Measurements from ENCODE around the gene KEAP1.
"Not testable (repeated sequence)": the region's sequence is repeated elsewhere in the genome, so short reads cannot be mapped to it uniquely, and the experiment has no call there.

KEAP1 gene

DNA sequence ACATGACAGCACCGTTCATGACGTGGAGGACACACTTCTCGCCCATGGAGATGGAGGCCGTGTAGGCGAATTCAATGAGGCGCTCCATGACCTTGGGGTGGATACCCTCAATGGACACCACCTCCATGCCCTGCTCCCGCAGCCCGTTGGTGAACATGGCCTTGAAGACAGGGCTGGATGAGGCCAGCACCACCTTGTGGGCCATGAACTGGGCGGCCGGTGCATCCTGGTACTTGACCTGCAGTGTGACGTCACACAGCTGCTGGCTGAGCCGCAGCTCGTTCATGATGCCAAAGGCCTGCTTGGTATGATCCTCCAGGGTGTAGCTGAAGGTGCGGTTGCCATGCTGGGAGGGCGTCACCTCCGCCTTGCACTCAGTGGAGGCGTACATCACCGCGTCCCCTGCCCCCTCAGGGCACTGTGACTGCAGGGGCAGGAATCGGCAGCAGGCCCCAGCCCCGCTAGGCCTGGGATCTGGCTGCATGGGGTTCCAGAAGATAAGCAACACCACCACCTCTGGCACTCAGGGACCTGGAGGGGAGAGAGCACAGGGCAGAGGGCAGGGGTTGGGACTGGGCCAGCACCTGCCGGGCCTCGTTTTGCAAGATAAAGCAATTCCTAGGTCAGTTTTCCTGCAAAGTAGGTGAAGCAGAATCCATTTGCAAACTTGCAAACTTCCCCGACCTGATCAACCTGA is 3.5 kb downstream of the KEAP1 start:
- FAIRE-seq = no peak

DNA sequence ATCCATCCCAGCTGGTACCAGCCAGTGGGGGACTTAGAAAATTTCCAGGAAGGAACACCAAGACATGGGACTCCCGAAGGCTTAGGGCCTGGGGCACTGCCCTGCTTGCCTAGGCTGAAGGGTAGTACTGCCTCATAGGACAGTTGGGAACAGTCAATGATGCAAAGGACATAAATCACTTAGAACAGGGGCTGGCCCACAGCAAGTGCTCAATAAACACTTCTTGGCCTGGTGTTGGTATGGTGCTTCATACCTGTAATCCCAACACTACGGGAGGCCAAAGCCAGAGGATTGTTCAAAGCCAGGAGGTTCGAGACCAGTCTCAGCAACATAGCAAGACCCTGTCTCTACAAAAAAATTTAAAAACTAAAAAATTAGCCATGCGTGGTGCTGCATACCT is 5.8 kb downstream of the KEAP1 start:
- DNase-seq (ENCODE audit: low spot score) (no peak), FAIRE-seq (no peak)

More for the DNA sequence above, 3.5 kb downstream of the KEAP1 start:
- no peak for DNase-seq (ENCODE audit: low spot score)

DNA sequence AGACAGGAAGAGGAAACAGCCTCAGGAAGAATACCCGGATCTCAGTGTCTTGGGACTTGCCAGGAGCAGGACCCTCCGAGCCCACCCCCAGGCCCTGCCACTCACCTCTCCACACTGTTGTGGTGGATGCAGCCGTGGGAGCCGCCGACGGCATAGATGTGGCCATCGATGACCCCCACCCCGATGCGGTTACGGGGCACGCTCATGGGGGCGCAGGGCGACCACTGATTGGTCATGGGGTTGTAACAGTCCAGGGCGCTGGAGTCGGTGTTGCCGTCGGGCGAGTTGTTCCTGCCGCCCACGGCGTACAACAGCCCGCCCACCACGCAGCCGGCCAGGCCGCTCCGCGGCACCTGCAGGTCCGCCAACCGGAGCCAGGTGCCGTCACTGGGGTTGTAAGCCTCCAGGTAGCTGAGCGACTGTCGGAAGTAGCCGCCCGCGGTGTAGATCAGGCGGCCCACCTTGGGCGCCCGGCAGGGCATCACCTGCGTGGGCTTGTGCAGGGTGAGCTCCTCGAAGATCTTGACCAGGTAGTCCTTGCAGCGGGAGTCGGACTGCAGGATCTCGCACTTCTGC is 11.6 kb downstream of the KEAP1 start:
- DNase-seq (ENCODE audit: low spot score) = no peak
- FAIRE-seq = no peak

DNA sequence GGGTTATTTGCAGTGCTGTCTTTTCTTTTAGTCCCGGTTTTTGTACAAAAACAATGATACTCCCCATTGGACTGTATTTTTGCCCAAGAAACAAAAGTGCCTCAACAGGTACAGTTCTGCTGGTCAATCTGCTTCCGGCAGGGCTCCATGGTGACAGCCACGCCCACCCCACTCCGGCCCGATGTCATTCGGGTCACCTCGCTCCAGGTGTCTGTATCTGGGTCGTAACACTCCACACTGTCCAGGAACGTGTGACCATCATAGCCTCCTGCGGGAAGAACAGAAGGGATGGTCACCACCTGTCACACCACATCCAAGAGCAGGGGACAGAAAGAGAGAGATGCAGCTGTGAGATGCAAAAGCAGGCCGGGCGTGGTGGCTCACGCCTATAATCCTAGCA is 16.6 kb downstream of the KEAP1 start:
- DNase-seq (ENCODE audit: low spot score) (no peak), FAIRE-seq (no peak)

DNA sequence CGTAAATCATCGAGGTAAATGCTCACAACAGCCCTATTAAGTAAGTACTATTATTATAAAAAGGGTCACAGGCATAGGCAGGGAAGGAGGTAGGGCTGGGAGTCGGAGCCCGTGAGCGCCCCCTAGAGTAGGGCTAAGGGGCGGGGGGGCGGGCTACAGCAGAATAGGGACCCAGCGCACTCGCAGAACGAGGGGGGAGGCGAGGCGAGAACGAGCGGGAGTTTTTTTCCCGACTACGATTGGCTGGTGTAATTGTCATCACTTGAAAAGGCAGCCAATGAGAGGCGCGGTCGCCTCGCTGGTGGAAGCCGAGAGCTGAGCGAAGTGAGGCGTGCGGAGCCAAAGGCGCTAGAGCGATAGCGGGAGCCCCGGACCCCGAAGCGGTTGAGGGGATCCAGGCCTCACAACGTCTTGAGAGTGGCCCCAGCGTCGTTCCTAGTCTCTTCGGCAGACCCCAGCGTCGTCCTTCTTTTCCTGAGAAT is 24.2 kb downstream of the KEAP1 start:
- FAIRE-seq = no peak
- no peak for DNase-seq (ENCODE audit: low spot score)

DNA sequence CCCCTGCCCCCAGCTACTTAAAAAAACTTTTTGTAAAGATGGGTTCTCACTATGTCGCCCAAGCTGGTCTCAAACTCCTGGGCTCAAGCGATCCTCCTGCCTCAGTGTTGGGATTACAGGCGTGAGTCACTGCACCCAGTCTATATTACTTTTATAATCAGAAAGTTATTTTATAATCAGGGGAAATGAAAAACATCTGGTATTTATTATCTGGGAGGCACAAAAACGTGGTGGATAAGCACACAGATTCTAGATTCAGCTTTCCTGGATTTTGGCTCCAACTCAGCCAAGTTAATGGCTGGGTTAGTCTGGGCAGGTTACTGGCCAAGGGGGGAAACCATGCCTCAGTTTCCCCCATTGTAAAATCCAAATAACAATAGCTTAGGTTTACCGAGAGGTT is 24.7 kb downstream of the KEAP1 start:
- FAIRE-seq (no peak), DNase-seq (ENCODE audit: low spot score) (no peak)

DNA sequence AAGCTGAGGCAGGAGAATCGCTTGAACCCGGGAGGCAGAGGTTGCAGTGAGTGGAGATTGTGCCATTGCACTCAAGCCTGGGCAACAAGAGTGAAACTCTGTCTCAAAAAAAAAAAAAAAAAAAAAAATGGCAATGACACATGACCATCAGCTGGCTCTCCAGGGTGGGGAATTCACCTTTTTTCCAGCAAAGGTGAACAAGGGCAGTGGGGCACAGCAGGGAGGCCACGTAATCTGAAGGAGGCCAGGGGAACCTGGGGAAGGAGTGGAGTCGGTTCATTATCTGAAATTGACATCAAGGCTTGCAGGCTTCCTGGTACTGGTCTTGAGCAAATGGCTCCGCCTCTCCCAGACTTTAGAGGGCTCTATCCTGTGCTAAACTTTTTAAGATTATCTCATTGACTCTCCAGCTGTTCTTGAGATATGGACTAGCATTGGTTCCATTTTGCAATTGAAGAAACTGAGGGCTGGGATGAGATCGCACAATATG is 28.1 kb downstream of the KEAP1 start:
- no peak for FAIRE-seq
- no peak for DNase-seq (ENCODE audit: low spot score)

DNA sequence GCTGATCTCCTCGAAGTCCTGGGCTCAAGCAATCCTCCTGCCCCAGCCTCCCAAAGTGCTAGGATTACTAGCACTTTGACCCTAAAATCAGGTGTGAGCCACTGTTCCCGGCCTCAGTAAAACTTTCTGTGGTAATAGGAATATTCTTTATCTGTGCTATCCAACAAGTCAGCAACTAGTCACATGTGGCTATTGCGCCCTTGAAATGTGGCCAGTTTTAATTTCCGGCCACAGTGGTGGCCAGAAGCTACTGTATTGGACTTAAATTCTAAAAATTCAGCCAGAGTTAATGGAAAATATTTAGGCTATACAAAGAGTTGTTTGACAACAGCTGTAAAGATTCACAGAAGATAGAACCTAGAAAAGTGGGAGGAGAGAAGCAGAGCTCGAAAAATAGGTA is 30.0 kb downstream of the KEAP1 start:
- FAIRE-seq = no peak

DNA sequence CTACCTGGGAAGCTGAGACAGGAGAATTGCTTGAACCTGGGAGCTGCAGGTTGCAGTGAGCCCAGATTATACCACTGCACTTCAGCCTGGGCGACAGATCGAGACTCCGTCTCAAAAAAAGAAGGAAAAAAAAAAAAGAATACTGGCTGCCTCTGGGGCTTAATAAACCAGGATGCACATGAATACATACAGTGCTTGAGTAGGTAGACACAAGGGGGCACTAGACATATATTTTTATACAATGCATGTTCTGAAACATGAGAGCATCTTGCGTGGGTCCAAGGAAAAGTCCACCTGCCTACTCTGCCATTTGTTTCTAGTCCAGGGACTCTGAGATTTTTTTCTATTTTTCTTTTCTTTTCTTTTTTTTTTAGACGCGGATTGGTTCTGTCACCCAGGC is 31.2 kb downstream of the KEAP1 start:
- peak; percentile 30 for DNase-seq (ENCODE audit: low spot score)
- FAIRE-seq = no peak

More for the DNA sequence above, 30.0 kb downstream of the KEAP1 start:
- DNase-seq (ENCODE audit: low spot score) = no peak

DNA sequence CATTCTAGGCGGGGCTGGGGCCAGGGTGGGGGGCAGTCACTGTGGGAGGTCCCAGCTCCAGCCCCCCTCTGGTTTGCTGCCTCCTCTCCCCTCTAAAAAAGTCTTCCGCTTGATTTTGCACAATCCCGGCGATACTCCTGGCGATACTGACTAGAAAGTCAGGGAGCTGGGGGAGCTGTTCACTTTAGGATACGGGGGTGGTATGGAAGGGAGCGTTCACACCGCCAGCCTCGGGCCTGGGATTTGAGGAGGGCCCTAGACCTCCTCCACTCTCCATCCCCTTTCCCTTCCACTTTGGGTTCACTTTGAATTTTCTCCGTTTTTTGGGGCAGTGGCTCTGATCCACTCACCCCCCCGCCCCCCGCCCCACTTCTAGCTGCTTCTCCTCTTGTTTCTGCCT is 35.0 kb downstream of the KEAP1 start:
- no peak for DNase-seq (ENCODE audit: low spot score)
- no peak for FAIRE-seq

DNA sequence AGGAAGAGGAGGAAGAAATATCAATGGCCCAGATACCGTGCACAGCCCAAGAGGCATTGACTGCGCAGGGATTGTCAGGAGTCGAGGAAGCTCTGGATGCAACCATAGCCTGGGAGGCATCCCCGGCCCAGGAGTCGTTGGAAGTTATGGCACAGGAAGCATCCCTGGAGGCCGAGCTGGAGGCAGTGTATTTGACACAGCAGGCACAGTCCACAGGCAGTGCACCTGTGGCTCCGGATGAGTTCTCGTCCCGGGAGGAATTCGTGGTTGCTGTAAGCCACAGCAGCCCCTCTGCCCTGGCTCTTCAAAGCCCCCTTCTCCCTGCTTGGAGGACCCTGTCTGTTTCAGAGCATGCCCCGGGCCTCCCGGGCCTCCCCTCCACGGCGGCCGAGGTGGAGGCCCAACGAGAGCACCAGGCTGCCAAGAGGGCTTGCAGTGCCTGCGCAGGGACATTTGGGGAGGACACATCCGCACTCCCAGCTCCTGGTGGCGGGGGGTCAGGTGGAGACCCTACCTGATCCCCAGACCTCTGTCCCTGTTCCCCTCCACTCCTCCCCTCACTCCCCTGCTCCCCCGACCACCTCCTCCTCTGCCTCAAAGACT is 36.0 kb downstream of the KEAP1 start:
- DNase-seq (ENCODE audit: low spot score) (no peak), FAIRE-seq (no peak)

DNA sequence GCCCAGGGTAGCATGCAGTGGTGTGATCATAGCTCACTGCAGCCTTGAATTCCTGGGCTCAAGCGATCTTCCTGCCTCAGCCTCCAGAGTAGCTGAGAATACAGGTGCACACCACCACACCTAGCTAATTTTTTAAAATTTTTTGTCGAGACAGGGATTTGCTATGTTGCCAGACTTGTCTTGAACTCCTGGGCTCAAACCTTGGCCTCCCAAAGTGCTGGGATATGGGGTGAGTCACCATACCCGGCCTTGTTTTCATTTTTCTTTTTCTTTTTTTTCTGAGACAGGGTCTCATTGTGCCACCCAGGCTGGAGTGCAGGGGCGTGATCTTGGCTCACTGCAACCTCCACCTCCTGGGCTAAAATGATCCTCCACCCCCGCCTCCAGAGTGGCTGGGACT is 38.7 kb downstream of the KEAP1 start:
- FAIRE-seq = no peak

DNA sequence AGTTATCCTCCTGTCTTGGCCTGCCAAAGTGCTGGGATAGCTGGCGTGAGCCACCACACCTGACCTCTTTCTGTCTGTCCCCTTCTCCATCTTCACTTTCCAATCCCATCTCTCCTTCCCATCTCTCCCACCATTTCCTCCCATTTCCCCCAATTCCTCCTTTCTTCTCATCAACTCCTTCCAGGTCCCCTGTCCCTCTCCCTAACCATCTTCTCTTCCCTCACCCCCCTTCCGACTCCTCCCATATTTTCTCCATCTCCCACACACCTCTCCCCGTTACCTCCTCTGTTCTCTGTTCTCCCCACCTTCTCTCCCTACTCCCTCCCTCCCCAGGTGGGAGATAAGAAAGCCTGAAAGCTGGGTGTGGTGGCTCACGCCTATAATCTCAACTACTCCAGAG is 40.6 kb downstream of the KEAP1 start:
- FAIRE-seq = no peak
- no peak for DNase-seq (ENCODE audit: low spot score)

More for the DNA sequence above, 38.7 kb downstream of the KEAP1 start:
- no peak for DNase-seq (ENCODE audit: low spot score)

DNA sequence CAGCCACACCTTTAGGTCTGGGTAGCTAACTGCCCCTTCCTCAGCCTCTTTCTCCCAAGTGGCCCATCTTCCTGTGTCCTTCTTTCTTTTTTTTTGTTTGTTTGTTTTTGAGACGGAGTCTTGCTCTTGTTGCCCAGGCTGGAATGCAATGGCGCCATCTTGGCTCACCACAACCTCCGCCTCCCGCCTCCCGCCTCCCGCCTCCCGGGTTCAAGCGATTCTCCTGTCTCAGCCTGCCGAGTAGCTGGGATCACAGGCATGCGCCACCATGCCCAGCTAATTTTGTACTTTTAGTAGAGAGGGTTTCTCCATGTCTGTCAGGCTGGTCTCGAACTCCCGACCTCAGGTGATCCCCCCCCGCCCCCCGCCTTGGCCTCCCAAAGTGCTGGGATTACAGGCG is 41.1 kb downstream of the KEAP1 start:
- not testable (repeated sequence) for FAIRE-seq; DNase-seq (ENCODE audit: low spot score)

DNA sequence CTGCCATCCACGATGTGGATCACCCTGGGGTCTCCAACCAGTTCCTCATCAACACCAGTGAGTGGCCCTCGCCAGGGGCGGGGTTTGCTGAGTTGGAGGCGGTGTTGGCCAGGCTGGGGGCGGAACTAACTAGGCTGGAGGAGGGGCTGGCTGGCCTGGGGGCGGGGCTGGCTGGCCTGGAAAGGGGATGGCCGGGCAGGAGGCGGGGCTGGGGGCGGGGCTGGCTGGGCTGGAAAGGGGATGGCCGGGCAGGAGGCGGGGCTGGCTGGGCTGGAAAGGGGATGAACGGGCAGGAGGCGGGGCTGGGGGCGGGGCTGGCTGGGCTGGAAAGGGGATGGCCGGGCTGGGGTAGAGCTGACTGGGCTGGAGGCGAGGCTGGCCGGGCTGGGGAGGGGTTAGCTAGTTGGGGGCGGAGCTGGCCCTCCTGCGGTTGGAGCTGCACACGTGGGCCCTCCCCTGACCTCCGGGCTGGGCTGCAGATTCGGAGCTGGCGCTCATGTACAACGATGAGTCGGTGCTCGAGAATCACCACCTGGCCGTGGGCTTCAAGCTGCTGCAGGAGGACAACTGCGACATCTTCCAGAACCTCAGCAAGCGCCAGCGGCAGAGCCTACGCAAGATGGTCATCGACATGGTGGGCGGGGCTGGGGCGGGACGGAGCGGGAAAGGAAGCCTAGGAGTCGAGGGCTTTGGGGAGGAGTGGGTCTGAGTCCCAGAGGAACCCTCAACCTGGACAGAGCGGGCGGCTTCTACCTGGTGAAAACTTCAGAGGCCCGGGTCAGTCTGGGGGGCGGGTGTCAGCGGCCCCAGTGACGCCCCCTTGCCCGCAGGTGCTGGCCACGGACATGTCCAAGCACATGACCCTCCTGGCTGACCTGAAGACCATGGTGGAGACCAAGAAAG is 41.9 kb downstream of the KEAP1 start:
- no peak for FAIRE-seq
- DNase-seq (ENCODE audit: low spot score) = peak; percentile 70

DNA sequence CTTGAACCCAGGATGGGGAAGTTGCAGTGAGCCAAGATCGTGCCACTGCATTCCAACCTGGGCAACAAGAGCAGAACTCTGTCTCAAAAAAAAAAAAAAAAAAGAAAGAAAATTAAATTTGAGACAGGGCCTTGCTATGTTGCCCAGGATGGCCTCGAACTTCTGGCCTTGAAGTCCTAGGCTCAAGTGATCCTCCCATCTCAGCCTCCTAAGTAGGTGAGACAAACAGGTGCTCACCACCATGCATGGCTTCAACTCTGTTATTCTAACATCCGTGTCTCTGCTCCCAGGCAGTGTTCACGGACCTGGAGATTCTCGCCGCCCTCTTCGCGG is 42.5 kb downstream of the KEAP1 start:
- DNase-seq (ENCODE audit: low spot score) = no peak
- no peak for FAIRE-seq

DNA sequence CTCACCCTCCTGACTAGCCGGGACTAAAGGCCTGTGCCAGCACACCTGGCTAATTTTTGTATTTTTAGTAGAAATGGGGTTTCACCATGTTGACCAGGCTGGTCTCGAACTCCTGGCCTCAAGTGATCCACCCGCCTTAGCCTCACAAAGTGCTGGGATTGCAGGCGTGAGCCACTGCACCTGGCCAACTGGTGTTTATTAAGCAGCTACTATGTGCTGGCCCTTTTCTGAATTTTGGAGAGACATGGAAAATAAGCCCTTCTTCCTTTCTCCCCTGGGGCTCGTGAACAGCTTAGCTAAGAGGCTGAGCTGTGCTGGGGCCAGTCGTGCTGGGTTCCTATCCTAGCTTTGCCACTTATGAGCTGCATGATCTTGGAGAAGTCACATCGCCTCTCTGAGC is 44.4 kb downstream of the KEAP1 start:
- DNase-seq (ENCODE audit: low spot score); FAIRE-seq: not testable (repeated sequence)

DNA sequence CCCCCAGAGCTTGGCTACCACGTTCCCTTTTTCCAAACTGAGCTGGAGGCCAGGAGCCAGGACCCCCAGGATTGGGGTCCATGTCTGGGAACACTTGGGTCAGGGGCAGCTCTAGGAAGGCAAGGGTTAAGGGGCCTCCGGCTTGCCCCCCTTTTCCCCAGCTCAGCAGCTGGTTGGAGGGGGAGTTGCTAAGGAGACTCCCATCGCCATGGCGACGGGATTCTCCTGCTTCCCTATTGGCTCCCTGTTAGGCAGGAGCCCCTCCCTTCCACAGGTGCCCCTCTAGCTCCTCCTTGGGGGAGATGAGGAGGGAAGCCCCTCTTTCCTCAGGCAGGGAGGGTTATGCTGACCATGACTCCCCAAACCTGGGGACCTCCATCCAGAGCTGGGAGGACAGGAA is 48.9 kb downstream of the KEAP1 start:
- FAIRE-seq (no peak), DNase-seq (ENCODE audit: low spot score) (no peak)

DNA sequence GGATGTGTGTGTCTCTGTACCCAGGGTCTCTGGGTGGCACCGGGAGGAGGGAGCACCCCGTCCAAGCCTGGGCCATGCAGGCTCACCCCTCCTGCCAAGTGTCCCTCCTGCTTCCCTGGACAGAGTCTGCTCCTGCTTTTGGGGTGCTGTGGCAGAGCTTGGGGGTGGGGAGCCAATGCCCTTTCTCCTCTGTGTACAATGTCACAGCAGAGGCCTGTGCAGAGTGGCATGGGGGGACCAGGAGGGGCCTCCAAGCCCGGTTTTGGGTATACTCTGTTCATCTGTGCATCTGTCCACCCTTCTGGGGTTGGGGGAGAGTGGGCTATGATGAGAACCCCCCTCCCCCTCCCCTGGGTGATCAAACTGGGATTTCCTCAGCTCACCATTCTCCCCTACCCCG is 49.3 kb downstream of the KEAP1 start:
- DNase-seq (ENCODE audit: low spot score) (no peak), FAIRE-seq (no peak)

DNA sequence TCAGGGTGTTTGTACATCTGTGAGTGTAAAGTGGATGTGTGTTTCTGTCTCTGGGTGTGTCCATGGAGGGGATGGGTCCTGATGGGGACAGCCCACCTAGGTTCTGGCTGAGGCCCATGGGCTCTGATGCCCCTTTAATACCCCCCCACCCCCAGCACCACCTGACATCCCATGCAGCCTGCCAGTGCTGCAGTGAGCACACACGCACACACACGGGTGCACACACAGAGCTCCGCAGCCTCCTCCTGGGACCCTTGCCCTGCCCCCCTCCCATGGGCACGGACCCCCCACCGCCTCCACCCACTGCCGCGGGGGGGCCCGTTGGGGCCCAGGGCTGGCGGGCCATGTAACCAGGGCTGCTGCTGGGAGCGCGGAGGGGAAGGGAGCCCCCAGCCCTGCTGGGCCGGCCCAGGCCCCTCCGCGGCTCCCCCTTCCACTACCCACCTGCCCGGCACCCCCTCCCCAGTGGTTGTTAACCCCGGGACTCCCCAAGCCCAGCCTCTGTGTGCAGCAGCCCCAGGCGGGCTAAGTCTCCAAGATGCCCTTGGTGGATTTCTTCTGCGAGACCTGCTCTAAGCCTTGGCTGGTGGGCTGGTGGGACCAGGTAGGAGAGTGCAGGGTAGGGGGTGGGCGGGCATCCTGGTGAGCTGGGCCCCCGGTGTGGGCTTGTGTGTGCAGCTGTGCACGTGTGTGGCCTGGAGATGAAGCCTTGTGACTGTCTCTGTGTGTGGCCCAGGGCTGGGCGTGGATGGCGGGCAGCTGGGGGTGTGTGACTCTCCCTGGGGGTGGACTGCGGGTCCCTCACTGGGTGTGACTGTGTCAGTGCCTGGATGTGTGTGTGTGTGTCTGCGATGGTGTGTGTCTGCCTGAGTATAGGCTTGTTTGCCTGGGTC is 50.2 kb downstream of the KEAP1 start:
- DNase-seq (ENCODE audit: low spot score) = no peak
- FAIRE-seq = peak; percentile 20

Data from urothelium cell line (cell line).